Activated CD4-positive, alpha-beta T cell treated with anti-CD3 and anti-CD28 coated beads, Interleukin-2, amount 50 U/mL, for 24 hours (primary cell): Measurements from ENCODE around the gene RHOBTB1.

Experiments
- DNase-seq, 2 donors: peaks; one replicate each; pipeline ENCODE4 v3.0.0-alpha.2; 2020; ENCODE audit warnings: low read depth in 1 of 2, low spot score in 1 of 2

RHOBTB1 gene

DNA sequence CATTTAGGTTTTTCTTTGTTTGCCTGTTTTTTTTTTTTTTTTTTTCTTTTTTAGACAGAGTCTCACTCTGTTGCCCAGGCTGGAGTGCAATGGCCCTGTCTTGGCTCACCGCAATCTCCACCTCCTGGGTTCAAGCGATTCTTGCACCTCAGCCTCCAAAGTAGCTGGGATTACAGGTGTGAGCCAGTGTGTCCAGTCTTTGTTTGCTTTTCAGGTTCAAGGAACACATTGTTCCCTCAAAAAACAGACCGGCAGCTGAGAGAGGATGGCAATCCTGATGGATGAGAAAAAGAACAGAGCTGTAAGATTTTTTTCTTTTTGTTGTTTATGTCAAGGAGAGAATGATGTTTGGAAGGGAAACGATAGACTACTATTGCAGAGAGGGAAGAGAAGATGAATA lies 23.3 kb upstream of the RHOBTB1 start:
- DNase-seq = no peak

DNA sequence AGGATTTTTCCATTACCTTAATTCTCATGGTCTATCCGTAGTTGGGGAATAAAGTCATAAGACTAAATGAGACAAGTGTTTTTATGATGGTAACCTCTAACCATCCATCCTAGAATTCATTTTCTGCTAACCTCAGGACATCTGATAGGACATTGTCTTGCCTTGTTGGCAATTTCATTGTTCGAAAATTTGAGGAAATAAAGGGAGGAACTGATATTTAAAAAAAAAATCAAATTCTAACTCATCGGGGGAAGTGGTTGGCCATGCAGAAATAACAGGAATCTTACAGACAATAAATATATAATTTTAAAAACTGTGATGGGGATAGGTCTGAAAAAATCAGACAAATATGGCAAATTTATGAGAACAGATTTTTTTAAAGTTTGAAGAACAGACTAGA lies 21.7 kb upstream of the RHOBTB1 start:
- DNase-seq = no peak

DNA sequence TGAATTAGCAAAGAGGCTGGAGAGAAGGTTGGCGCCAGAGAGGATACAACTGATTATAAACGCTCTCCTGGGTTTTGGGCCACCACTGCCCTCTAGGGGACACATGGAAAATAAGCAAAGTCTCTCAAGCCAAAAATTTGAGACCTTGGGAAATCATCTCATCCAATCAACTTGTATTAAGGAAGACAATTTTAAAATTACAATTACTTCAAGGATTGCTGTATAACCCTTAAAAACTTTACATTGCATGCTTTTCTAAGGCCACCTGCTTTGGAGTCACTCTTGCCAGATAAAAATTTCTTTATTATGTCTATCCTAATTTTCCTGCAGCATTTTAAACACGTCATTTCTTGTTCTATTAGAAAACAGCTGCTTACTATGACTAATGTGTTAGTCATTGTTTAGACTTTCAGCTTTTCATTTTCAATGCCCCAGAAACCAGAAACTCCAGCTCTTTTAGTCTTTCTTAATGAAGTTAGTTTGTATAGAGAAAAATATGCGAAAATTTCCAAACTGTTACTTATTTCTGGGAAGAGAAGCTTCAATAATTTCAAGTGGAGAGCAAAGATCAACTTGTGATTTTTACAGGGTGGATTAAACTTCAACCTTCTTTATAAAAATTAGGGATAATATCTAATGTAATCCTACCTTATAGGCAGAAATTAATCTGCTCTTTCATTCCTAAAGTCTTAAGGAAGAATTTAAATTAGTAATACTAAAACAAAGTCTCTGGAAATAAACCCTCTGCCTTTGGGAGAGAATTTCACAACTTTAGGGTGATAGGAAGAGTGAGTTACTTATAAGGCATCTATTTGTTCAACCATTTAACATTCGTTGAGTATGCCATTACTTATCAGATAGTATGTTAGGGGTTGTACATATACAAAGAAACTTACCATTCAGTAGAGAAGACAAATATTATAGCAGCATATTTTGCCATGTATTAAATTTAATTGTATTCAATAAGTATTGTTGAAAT lies 20.6 kb upstream of the RHOBTB1 start:
- DNase-seq = peak in 1 of 2 donors; percentile 37

DNA sequence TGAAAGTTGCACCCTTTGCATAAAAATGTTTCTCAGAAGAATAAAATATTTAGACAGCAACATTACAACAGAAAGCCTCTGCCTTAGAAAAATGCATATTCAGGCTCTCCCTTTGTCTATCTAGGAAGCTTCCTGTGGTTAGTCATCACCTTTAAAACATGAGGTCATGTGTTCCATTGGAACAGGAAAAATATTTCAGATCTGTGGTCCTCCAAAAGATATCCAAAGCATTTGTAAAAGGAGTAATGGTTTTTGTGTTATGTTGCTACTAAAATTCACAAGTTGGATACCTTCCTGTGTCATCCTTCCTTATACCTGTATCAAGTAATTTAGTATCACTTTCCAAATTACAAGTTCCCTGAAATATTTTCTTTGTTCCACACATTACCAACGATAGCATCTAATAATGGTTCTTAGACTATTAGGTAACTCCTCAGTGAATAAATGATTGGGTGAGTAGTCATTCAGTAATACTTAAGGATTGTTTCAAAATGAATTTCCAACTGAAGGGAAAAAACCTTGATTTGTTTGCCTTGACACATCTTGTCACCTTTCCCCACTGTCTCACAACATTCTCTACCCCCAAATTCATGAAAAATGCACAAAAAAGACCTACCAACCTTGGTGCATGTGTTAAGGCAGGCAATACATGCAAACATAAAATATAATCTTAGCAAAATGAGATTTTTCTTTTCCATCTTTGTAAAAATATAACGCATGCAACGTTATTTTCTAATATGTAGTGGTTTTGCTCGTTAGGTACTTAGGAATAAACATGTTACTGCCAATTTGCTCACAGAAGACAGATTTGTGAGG lies 19.7 kb upstream of the RHOBTB1 start:
- DNase-seq = no peak

DNA sequence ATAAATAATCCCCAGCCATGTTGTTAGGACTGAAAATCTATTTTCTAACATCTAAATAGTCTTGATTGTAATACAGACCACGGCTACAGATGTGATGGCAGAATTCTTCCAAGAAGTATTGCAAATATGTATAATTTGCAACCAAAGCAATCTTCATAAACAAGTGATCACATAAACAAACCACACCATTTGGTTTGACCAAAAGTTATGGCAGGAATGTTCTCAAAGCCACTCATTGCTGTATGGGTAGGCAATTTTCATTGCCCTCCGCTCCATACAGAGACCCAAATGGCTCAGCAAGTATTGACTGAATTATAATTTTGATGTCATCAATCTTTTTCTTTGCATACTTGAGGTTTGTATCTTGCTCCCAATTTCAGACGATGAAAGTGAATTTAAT lies 19.0 kb upstream of the RHOBTB1 start:
- DNase-seq = no peak

DNA sequence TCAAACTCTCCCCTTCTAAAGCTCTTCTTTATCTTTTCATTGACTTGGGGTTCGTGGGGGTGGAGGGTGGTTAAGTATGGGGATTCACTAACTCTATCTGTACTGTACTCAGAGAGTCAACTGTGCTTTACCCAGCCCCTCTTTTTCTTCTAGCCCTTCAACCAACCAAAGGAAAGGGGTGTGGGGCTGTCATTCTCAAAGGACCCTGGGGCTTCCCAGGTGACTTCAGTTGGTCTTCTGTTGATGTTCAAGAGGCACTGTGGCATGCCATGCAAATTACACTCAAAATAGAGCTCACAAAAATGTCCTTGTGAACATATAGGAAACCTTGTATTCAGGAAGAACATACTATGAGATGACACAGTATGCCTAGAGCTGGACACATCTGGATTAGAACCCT lies 16.9 kb upstream of the RHOBTB1 start:
- DNase-seq = no peak

DNA sequence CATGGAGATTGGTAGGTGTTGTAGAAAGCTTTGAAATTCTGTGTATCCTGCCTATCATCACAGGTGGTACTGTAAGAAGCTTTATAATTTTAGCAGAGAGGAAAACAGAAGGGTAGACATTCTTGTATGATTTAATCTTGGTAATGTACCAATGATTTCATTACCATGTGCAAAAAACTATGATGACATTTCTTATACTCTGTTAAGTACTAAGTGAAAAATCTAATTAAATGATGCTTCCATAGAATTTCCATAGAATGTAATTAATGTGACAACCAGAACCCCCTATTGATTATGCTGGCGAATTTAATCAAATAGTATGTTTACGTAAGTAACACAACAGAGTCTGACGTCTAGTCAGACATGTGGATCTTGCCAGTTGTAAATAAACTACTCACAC lies 16.0 kb upstream of the RHOBTB1 start:
- DNase-seq = no peak

DNA sequence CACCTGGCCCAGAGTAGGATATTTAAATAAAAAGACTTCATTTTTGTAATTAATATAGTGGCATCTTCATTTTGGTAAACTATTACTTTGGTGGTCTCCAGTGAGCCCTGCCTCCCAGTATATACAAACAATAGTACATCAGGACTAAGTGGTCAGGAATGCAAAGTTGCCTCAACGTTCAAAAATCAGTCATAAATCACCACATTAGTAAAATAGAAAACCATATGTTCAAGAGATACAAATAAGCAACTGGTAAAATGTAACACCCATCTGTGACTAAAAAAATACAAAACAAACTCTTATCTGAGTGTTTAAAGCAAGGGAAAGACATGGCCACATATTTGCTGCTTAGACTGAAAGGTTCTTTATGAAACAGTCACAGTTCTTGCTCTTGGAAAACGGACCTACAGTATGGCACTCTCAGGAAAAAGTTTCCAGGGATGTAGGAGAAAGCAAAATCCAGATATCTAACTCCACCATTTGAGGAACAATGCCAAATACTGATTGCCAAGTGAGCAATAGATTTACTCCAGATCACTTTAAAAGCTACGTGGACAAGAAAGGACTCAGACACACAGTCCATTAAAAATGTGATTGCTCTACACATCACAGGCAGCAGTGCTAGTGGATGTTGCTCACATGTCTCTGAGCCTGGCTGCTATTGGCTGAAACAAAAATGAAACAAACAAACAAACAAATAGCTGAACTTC lies 15.1 kb upstream of the RHOBTB1 start:
- no peak for DNase-seq

DNA sequence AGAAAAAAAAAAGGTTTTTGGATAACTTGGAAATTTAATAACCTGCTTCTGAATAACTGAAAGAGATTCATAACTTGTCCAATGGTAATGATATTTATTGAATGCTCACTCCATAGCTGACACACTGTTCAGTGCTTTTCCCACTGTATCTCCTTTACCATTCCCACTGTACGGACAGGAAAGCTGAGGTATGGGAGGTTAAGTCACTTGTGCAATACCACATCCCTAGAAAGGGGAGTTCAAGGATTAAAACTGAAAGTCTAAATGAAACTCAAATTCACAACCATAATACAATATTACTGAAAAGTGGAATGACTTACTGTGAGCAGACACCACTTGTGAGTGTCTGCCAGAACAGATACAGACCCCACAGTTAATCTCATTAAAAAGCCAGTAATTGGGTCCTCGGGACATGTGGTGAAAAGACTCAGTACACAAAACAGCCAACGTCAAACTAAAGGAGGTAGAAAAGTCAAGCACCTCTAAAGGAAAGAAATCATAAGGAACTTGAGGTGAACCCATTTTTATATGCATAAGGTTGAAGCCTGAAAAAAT lies 13.8 kb upstream of the RHOBTB1 start:
- no peak for DNase-seq

DNA sequence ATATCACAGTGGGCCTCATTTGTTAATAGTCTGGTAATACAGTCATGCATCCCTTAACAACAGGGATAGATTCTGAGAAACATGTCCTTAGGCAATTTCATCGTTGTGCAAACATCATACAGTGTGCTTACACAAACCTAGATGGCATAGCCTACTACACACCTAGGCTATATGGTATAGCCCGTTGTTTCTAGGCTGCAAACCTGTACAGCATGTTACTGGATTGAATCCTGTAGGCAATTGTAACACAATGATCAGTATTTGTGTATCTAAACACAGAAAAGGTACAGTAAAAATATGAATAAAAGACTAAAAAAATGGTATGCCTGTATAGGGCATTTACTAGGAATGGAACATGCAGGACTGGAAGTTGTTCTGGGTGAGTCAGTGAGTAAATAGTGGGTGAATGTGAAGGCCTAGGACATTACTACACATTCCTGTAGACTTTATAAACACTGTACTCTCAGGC lies 12.0 kb upstream of the RHOBTB1 start:
- no peak for DNase-seq

DNA sequence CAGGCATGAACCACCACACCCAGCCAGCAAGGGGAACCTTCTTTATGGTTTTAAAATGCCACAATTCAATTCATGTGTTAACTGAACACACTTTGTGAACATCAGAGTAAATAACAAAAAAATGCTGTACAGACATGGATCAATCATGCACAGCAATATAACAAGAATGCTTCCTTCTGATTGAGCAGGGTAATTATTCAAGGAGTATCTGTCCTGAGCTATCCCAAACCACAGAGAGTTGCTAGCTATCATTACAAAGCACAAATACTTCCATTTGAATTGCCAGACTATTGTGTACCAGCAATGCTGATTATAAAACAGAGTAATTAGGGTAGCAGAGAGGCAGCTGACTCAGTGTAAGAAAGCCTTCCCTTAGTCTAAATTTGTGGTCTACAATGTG lies 11.3 kb upstream of the RHOBTB1 start:
- DNase-seq = no peak

DNA sequence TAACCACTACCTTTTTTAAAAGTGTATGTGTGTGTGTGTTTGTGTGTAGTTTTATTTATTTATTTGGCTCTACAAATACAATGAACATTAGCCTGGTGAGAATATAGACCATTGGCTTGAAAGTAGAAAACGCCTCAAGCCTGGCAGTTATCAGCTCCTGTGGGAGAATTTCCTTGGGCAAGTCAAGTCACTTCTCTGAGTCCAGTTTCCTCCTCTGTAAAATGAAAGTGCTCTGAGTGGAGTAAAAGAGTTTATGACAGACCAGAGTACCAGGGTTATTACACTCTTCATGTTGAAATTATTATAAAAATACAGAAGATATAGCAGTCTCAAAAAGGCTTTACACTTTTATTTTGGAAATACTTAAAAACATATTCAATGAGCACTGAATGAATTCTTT lies 10.1 kb upstream of the RHOBTB1 start:
- no peak for DNase-seq

DNA sequence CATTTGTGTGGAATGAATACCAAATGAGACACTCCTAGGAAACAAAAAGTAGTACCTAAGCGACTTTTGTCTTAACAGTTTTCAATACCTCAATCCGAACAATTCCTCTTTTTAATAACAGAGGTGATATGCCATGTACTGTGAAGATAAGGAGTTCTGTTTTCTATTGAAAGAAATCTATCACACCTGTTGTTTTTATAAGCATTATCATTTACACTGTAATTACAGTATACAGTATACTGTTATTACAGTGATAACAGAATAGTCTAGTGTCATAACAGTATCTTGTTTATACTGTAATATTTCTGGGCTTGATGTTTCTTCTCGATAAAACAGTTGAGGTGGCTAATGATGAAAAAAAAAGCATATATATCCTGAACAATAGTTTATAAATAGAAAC lies 9.4 kb upstream of the RHOBTB1 start:
- DNase-seq = no peak

DNA sequence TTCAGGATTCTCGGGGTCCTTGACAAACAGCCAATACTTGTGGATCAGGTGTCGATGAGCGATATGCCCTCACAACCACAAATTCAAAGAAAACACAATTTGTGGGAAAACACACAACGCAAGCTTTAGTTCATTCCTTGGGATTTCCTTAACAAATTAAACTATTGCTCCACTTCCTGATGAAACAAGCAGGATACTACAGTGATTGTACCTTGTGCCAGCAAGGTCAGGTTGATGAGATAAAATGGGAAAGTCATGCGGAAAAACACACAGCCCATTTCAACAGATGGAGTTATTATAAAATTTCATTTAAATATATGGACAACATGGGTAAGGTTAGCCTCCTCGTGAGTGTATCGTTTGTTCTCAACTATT lies 8.8 kb upstream of the RHOBTB1 start:
- no peak for DNase-seq

DNA sequence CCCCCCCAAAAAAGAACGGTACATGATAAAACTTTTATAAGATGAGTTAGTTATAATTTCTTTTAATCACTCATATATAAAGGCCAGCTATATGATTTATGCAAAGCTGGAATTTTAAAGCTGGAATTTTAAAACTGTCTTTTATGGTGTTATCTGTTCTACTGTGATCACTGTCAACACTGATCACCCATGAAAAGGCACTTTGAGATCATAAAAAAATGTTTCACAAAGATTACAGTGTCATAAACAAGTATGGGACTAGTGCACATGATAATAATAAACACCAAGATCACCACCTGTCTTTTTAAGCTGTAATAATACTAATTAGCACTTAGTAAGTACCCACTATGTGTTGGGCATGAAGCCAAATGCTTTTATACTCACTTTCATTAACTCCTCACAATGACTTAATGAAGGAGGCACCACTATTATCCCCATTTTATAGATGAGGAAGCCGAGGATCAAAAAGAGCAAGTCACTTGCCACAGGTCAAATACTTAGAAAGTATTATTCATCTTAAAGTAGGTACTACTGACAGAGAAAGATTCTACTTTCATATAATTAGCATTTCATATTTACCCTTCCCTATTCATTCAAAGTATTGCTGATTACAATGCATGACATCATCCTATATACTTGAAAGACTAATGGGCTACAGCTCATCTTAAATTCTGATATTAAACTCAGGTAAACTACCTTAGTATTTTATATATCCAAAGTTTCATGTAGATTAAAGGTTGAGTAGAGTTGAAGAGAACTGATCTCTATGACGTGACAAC lies 8.3 kb upstream of the RHOBTB1 start:
- DNase-seq = no peak

DNA sequence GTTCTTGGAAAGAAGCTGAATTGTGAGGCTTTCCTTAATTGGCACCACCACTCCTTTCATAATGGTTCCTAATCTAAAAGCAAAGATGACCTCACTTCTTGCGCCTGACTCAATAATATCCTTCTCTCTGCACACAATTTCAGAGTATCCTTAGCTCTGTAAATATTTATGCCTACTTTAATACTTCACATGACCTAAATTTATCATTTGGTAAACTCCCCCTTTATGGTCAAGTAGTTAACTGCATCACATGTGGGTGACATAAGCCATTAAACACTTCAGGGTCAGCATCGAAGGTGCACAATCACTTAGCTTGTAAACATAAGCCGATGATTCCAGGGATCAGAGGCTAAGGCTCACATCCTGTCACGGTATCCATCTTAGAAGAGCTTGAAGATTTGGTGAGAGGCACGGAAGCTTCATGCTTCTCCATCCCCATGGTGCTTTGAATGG lies 7.3 kb upstream of the RHOBTB1 start:
- DNase-seq = no peak

DNA sequence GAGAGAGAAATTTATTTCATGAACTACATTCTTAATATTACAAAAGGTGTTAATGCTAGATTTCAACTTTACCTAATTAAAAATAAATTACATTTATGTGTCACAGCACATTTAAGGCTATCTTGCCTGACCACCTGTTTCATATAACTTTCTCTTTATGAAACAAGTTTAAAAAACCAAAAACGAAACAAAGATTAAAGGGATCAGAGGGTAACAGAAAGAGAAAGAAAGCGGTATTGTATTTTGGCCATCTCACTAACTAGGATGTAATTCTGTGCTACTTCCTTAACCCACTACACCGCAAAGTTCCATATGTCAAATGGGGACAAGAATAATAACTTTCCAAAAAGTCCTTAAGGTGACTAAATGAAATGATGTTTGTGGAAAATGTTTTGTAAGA lies 6.3 kb upstream of the RHOBTB1 start:
- no peak for DNase-seq

DNA sequence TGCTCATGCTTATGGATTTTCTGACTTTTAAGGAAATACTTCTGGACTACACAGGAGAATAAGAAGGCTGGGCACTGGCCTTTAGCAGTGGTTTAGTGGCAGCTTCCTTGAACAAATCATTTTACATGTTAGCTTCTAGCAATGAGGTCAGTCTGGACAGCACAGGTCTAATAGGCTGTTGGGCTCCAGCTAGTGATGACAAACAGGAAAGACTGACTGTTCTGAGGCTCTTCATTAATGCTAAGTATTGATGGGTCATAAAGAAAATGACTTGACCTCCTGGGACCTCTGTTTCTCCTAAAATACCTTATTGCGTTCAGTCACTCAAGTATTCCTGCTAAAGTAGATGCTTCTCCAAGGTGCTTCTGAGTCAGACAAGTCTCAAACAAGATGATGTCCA lies 4.9 kb upstream of the RHOBTB1 start:
- DNase-seq = no peak

DNA sequence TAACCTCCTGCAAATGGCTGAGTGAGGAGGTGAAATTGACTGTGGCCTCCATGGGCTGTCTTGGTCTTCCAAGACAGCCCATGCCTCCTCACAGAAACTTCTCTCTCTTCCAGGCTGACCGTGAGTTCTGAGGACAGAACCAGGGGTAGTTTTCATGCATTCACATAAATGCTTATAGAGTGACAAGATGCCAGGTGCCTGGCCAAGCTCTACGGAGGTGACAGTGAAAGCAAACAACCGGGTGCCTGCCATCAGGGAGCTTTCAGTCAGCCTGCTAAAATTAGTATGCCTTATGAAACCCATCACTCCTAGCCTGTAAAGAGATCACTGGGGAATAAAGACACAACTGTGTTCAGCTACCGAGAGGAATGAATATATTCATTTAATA lies 919 bp upstream of the RHOBTB1 start:
- no peak for DNase-seq

DNA sequence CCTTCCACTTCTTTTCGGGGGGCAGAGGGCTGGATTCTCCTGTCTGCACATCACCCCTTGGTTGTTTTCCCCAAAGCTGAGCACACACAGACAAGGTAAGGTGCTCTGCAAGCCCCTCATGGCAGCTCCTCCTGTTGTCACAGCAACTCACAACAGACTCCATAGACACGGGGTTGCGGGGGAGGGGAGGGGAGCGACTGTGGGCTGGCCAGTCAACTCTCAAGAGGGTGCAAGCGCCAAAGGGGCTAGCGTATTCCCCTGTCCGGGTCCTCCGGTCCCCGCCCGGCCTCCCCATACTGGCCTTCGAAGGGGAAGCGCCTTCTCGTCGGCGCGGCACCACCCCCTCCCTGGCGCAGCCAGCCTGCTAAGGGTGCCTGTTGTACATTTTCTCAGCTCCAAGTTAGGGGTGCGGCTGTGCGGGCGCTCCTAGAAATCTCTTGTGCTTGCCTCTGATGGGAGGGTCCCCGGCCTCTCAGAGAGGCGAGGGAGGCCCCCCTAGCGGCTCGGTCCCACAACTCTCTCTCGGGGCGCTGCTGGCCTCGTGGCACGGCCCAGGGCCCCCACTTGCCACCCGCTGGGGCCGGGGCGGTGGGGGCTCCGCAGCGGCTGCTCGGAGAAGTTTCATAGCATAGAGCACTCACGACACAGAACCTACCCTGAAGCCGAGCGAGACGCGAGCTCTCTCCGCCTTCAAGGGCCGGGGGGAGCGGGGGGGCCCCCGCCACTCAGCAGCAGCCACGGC lies 498 bp downstream of the RHOBTB1 start:
- no peak for DNase-seq
